HG03103 (cell line): Measurements from ENCODE around the gene PCBD1.

Source experiments
- ATAC-seq: cut with Tn5 transposase; IDR thresholded peaks from one replicate; pipeline ENCODE4 v1.9.1; 2021; ENCODE audit warnings: low read depth; ENCODE audit not compliant: unreplicated experiment

The PCBD1 gene

GRCh38 chr10:70840836-70841235 is 47.5 kb downstream of the PCBD1 start:
- ATAC-seq, result no peak

DNA sequence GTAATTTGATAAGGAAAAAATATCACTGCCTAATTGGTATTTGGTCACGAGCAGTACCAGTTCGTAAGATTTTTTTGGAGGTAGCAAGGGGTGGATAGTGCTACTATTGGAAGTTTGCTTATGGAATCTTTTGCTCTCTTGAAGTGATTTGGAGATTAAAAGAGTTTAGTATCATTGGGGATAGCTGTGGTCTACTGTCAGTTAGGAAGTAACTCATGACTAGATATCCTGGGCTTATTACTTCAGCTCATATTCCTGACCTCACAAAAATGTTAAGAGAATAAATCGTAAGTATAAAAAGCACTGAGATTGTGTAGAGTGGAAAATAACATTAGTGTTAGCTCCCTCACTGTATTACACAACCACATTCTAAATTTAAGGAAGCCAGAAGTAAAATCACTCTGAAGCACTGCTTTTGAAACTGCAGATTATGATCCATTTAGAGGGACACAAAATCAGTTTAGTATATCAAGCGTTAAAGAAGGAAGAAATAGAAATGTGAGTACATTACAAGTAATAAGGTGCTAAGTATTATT is 50.0 kb downstream of the PCBD1 start:
- no peak for ATAC-seq

GRCh38 chr10:70837660-70838059 is 50.7 kb downstream of the PCBD1 start:
- no peak for ATAC-seq

- ATAC-seq, result no peak
Measured at GRCh38 chr10:70836319-70836718, 52.0 kb downstream of the PCBD1 start.

DNA sequence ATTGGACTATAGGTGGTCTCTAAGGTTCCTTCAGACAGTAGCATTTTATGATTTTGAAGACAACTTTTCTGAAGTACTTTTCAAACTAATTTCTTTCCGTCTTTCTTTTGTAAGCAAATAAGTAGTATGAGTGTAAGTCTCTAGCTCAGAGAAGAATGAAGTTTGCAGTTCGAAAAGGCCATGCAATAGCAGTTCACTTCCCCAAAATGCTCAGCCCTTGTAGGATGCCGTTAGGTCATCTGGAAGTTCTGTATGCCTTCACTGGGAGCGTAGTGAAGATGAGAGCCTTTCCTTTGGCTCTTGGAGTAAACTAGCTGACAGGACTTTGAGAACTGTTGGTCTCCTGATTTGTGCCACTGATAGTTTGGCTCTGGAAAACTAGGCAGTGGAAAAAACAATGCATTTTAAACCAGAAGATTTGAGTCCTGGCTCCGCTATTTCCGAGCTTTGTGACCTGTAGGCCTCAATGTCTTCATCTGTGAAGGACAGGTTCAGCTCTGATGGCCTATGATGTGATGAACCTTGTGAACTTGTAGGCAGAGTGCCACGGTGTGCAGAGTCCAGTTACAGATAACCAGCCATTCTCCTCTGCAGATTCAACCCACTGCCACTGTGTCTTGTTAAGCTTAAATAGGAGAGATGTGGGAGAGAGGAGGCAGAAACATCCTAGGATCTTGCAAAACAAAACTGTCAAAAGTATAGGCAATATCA is 53.8 kb downstream of the PCBD1 start:
- ATAC-seq, result no peak

- no peak for ATAC-seq
Measured at GRCh38 chr10:70834021-70834420, 54.3 kb downstream of the PCBD1 start.

DNA sequence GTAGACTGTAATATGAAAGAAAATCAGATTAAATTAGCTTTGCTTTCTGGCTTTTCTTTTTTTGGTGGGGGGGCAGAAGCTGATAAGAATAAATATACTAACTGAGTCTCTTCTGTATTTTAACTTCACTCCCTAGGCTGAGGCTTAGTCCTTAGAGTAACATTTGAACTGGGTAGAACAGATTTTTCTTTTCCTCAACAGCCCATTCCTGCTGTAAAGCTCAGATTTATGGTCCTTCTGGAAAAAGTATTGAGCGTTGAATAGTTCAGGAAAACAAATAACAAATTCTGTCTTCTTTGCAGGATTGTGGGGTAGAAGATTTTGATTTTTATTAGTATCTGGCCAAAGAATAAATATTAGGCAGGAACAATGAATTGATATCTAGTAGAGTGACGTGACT is 54.8 kb downstream of the PCBD1 start:
- no peak for ATAC-seq
